HG02885 (cell line): ENCODE results near the gene ACOT9.
"Not testable (repeated sequence)": the region's sequence is repeated elsewhere in the genome, so short reads cannot be mapped to it uniquely, and the experiment has no call there.

ENCODE experiments used
- ATAC-seq: cut with Tn5 transposase; IDR thresholded peaks from one replicate; pipeline ENCODE4 v1.9.1; 2021; ENCODE audit warnings: mild to moderate bottlenecking; ENCODE audit not compliant: unreplicated experiment, poor library complexity

The ACOT9 gene

GRCh38 chrX:23720117-23720677, 22.9 kb downstream of the ACOT9 start:
- ATAC-seq, result no peak

DNA sequence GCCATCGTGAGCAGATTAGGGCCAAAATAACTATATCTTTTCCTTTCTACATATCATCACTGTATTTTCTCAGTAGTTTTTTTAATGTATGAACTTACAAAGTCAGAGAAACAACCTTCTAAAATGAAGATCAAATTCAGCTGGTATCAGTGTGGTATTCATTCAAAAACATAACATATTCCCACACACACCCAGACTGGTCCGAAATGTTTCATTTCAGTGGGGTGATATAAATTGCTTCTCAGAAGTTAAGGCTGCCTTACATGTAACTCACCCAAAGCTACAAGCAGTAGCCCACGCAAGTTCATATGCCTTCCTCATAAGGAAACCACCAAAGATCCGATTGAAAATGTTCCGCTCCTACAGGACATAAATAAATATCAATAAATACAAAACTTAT, 37.8 kb downstream of the ACOT9 start:
- no peak for ATAC-seq

GRCh38 chrX:23704673-23705206, 38.3 kb downstream of the ACOT9 start:
- no peak for ATAC-seq

DNA sequence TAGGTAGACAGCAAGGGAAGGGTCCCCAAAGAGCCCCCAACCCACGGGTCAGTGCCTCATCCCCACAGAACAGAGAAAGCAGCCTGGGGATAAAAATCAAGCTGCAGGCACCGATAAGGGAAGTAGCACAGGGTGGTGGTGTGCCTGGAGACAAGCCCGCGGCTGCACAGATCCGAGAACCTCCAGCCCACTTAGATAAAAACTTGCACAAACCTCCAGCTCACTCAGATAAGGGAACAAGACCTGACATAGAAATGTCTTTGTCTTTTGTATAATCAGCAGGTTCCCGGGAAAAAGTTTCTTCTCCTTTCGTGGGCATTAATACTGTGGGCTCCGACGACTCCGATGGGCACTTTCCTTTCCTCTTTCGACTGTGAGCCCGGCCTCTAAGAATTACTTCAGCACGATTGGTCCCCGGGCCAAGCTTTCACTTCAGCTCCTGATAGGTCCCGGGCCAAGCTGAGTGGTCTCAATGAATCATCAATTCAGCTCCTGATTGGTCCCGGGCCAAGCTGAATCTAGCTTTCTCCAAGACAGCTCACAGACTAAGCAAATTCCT, 43.4 kb downstream of the ACOT9 start:
- ATAC-seq, result no peak

DNA sequence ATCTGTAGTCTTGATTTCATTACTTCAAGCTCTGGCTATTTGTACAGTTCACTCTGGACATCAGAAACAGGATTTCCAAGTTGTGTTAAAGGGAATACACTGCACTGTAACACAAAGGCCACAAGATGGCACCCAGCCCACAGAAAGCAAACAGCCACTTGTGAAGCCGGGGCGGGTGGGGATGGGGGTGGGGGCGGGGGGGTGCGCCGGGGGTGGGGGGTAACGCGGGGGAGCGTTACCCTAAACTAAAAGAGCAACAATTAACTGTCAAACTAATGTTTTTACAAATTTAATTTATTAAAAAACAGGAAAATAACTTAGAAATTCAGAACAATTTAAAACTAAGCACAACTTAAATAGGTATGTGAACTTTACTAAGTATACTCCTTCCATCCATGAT, 48.5 kb downstream of the ACOT9 start:
- peak; percentile 85 for ATAC-seq

DNA sequence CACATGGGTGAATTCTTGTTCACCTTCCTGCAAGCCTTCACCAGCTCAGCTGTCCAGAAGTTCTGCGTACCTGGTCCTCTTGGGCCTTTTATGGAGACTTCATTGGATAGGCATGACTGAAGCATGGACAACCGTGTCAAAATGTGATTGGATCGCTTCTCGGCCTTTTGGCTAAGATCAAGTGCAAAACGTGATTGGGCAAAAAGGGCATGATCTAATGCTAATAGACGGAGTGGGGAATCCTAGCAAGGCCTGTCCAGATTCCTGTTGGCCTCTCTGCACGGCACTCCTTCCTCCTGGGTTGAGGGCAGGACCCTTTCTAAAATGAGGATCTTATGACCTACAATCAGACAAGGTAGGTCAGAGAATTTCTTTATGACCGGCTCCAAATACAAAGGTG, 50.9 kb downstream of the ACOT9 start:
- no peak for ATAC-seq

DNA sequence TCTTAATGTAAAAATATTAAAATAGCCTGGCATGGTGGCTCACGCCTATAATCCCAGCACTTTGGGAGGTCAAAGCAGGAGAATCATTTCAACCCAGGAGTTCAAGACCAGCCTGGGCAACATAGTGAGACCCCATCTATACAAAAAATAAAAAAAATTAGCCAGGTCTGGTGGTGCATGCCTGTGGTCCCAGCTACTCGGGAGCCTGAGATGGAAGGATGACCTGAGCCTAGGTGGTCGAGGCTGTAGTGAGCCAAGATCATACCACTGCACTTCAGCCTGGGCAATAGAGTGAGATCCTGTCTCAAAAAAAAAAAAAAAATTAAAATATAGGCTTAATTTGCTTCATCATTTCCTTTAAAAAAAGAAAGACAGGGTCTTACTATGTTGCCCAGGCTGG, 66.6 kb downstream of the ACOT9 start:
- ATAC-seq, result not testable (repeated sequence)

- no peak for ATAC-seq
Measured at GRCh38 chrX:23673108-23673507, 70.0 kb downstream of the ACOT9 start.

DNA sequence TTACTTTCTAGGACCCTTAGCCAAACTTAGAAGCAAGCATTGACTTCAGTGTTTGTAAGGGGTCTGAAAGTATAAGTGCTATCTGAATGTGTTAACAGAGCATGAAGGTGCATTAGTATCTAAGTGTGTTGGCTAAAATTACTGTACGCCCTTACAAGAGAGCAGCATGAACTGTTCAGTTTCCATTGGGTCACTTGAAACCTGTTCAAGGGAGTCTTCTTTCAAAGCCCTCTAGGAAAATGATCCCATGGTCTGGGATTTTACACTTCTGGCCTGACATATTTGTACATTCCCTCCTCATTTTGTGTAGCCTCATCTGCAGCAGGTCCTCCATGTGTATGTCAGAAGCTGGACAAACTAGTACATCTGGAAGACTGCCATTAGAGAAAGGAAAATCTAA, 72.5 kb downstream of the ACOT9 start:
- ATAC-seq, result no peak

DNA sequence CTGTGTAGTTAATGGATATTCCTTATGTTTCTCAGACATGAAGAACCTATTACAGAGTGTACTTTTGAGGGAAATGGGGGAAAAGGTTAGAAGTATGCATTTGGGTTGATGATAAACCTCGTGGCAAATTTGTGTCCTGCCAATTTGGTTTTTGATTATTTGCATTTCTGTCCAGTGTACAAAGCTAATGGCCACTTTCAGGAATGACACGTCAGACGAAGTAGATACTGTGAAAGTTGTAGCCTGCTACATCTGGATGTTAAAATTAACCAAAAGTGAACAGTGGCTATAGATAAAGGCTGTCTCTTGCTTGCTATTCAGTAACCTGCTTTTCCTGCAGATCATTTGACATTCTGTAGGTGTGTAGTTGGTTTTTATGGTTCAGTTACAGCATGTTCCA, 74.7 kb downstream of the ACOT9 start:
- no peak for ATAC-seq

GRCh38 chrX:23667239-23668177, 75.6 kb downstream of the ACOT9 start, which contains the start of gene PRDX4:
PRDX4 (plus strand) TSS chrX:23667493; CDS start chrX:23667571, 78 bp downstream.
- peak; percentile 71 for ATAC-seq

DNA sequence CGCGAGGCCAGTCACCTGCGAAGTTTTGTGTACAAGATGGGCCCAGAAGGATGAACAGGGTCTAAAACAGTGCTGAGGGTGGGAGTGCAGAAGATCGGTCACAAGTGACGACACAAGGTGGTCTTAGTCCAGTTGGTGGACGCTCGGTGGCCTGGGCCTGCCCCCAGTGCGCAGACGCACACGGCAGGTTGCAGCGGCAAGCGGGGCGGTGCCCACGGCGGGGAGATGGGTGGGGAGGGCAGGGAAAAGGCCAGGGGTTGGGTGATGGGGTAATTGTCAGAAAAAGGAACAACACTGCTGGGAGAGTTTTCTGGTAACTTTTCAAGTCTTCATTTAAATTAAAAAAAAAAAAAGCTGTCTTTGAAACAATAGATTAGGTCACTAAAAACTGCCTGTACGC, 76.8 kb downstream of the ACOT9 start:
- ATAC-seq, result no peak

DNA sequence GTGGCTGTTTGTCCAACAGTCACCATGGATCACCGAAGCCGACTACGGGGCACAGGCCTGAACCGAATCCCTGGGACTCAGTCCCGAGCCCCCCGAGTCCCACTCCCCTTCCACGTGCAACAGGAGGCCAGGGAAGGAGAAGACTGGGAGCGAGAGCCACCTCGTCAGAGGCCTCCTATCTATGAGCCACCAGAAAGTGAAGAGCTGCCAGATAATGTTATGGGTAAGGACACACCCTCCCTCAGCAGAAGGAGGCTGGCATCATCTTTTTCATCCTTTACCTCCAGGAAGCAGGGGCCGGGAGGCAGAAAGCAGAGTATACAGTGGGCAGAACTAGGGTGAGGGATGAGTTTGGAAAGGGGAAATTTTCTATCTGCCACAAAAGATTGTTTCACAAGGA, 78.6 kb downstream of the ACOT9 start:
- ATAC-seq, result no peak

GRCh38 chrX:23662853-23663252, 80.2 kb downstream of the ACOT9 start:
- peak; percentile 48 for ATAC-seq

- peak; percentile 58 for ATAC-seq
Measured at GRCh38 chrX:23662187-23662586, 80.9 kb downstream of the ACOT9 start.

DNA sequence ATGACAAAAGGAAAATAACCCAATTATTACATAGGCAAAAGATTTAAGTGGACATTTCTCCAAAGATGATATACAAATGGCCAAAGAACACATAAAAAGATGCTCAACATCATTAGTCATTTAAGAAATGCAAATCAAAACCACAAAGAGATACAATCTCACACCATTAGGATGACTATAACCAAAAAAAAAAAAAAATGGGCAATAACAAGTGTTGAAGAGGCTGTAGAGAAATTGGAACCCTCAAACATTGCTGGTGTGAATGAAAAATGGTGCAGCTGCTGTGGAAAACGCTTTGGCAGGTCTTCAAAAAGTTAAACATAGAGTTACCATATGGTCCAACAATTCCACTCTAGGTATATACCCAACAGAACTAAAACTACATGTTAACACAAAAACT, 81.4 kb downstream of the ACOT9 start:
- ATAC-seq, result no peak

DNA sequence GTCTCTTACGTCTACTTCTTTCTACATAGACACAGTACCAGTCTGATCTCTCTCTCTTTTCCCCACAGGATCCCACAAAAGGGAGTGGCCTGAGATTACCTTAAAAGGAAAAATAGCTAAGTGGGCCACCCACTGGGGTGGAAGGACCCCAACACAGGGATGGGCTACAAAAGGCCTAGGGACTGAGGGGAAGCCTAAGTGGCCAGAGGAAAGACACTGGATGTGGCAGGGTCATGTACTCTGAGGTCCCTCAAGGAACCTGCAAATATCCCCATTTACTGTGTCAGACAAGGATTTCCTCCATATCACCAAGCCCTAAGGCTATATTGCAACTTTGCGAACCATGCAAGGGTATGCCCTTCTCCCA, 82.3 kb downstream of the ACOT9 start:
- ATAC-seq, result no peak

GRCh38 chrX:23660083-23660765, 82.9 kb downstream of the ACOT9 start:
- ATAC-seq, result not testable (repeated sequence)

- ATAC-seq, result no peak
Measured at GRCh38 chrX:23659339-23659738, 83.7 kb downstream of the ACOT9 start.

DNA sequence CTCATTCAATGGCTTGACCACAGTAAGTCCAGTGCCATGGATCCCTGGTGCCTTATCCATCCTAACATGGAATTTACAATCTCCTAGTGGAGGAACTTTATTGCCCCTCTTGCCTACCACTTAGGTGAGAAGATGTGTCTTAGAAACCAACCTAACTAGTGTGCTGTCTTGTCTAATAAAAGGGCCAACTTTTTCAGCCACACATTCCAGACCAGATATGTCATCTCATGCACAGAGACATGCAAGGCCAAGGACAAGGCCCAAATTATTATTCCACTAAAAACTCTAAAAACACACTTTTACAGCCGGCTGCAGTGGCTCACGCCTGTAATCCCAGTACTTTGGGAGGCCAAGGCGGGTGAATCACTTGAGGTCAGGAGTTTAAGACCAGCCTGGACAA, 86.4 kb downstream of the ACOT9 start:
- no peak for ATAC-seq

DNA sequence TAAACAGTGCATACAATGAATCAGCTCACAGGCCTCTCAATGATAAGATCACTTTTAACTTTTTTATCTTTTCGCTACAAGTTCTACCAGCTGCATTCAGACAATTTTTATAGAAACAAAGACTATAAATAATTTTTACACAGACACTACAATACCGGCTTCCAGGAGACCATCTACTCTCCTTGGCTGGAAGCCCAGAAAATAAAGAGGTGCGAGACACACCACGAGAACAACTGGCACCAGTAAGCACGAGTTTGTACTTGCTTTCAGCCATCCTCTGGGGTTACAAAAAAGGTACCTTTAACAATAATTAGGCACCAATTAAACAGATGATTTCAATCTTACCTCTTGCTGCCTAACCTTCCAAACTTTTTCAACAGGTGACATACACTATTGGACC, 87.0 kb downstream of the ACOT9 start:
- ATAC-seq, result no peak
